Trophoblast cell (in vitro differentiated cells and primary cell): ENCODE data around the gene ZNF79.
"Not testable (repeated sequence)": the region's sequence is repeated elsewhere in the genome, so short reads cannot be mapped to it uniquely, and the experiment has no call there.

Source experiments
- DNase-seq, 2 donors: peaks; one replicate each; pipeline ENCODE4 v3.0.0-alpha.2; 2016
- H2AFZ ChIP-seq: 2 replicates; pipeline ENCODE4 v1.6.1; 2013; ENCODE audit warnings: low read length, moderate library complexity, mild to moderate bottlenecking; ENCODE audit not compliant: insufficient read depth, poor library complexity
- H2AK5ac ChIP-seq: 2 replicates; pipeline ENCODE4 v1.6.1; 2013; ENCODE audit warnings: mild to moderate bottlenecking, low read length
- H2BK120ac ChIP-seq: 2 replicates; pipeline ENCODE4 v1.6.1; 2013; ENCODE audit warnings: low read length, mild to moderate bottlenecking, moderate library complexity; ENCODE audit not compliant: insufficient read depth, poor library complexity
- H2BK12ac ChIP-seq: 2 replicates; pipeline ENCODE4 v1.6.1; 2013; ENCODE audit warnings: mild to moderate bottlenecking, low read length, moderate library complexity
- H2BK5ac ChIP-seq: 2 replicates; pipeline ENCODE4 v1.6.1; 2013; ENCODE audit warnings: low read length, low read depth, moderate library complexity, mild to moderate bottlenecking; ENCODE audit not compliant: poor library complexity
- H3K14ac ChIP-seq: 2 replicates; pipeline ENCODE4 v1.6.1; 2013; ENCODE audit warnings: mild to moderate bottlenecking, low read length
- H3K18ac ChIP-seq: 2 replicates; pipeline ENCODE4 v1.6.1; 2013; ENCODE audit warnings: mild to moderate bottlenecking, low read length
- H3K23ac ChIP-seq: 2 replicates; pipeline ENCODE4 v1.6.1; 2013; ENCODE audit warnings: low read length
- H3K27ac ChIP-seq: 2 replicates; pipeline ENCODE4 v1.5.1; 2013; ENCODE audit warnings: low read depth, mild to moderate bottlenecking, inconsistent platforms, low read length, moderate library complexity
- H3K27me3 ChIP-seq: 2 replicates; pipeline ENCODE4 v1.6.1; 2013; ENCODE audit warnings: inconsistent platforms, mild to moderate bottlenecking, low read length, moderate library complexity; ENCODE audit not compliant: insufficient read depth
- H3K36me3 ChIP-seq, 2 experiments: 1 replicate in 1 of 2; 2 replicates in 1 of 2; pipeline ENCODE4 v1.6.1; 2013; ENCODE audit warnings: low read length in 2 of 2, mild to moderate bottlenecking in 2 of 2, moderate library complexity in 1 of 2; ENCODE audit not compliant: insufficient read depth in 2 of 2, control insufficient read depth in 1 of 2
- H3K4ac ChIP-seq: 2 replicates; pipeline ENCODE4 v1.6.1; 2013; ENCODE audit warnings: low read depth, mild to moderate bottlenecking, low read length, moderate library complexity
- H3K4me1 ChIP-seq, 2 experiments: 1 replicate in 1 of 2; 2 replicates in 1 of 2; pipeline ENCODE4 v1.6.1; 2013; ENCODE audit warnings: low read length in 2 of 2, mild to moderate bottlenecking in 2 of 2, moderate library complexity in 1 of 2; ENCODE audit not compliant: insufficient read depth in 2 of 2, control insufficient read depth in 1 of 2
- H3K4me2 ChIP-seq: 2 replicates; pipeline ENCODE4 v1.6.1; 2013; ENCODE audit warnings: inconsistent platforms, mild to moderate bottlenecking, low read length, moderate library complexity
- H3K4me3 ChIP-seq: 2 replicates; pipeline ENCODE4 v1.5.1; 2013; ENCODE audit warnings: mild to moderate bottlenecking, low read depth, low read length, inconsistent platforms
- H3K79me1 ChIP-seq: one replicate; pipeline ENCODE4 v1.6.1; 2013; ENCODE audit warnings: low read length
- H3K79me2 ChIP-seq: 2 replicates; pipeline ENCODE4 v1.6.1; 2013; ENCODE audit warnings: low read length, mild to moderate bottlenecking; ENCODE audit not compliant: control insufficient read depth, insufficient read depth, poor library complexity
- H3K9ac ChIP-seq: 2 replicates; pipeline ENCODE4 v1.6.1; 2013; ENCODE audit warnings: mild to moderate bottlenecking, low read length
- H3K9me3 ChIP-seq: 2 replicates; pipeline ENCODE4 v1.6.1; 2013; ENCODE audit warnings: low read depth, mild to moderate bottlenecking, control low read depth, inconsistent platforms, low read length; ENCODE audit not compliant: insufficient read depth
- H4K12ac ChIP-seq: 2 replicates; pipeline ENCODE4 v1.6.1; 2013; ENCODE audit warnings: low read depth, mild to moderate bottlenecking, low read length, moderate library complexity
- H4K8ac ChIP-seq: 2 replicates; pipeline ENCODE4 v1.6.1; 2013; ENCODE audit warnings: low read depth, mild to moderate bottlenecking, low read length, moderate library complexity
- H4K91ac ChIP-seq: one replicate; pipeline ENCODE4 v1.6.1; 2013; ENCODE audit warnings: low read depth, mild to moderate bottlenecking, low read length, moderate library complexity
- WGBS: extraction: QIAGEN DNeasy Blood & Tissue Kit; methylation state at CpG from one replicate; pipeline ENCODE4 v1.1.7; 2013; ENCODE audit warnings: missing lambda C conversion rate; ENCODE audit not compliant: insufficient read length, insufficient coverage; ENCODE audit errors: extremely low coverage; 5-methylcytosine and 5-hydroxymethylcytosine counted together

ZNF79 gene

GRCh38 chr9:127463382-127463781 lies 39.2 kb downstream of the ZNF79 start:
- Histone ChIP-seq H3K27me3 (no peaks in the 10 kb centered on the region), H3K36me3 (peaks cover 32 to 46% of the 10 kb centered on the region in 2 experiments), H3K14ac (no peak overlapping the region), H3K79me1 (no peaks in the 10 kb centered on the region), H3K27ac (peak overlapping the region; percentile 3), H4K12ac (no peak overlapping the region), H3K4ac (peak overlapping the region; percentile 39), H2AFZ (no peak overlapping the region), H4K91ac (no peak overlapping the region), H2AK5ac (no peak overlapping the region), H3K9ac (no peak overlapping the region), H3K79me2 (no peaks in the 10 kb centered on the region), H2BK5ac (no peak overlapping the region), H3K18ac (no peak overlapping the region), H3K4me3 (no peak overlapping the region), H2BK12ac (no peak overlapping the region), H3K9me3 (no peaks in the 10 kb centered on the region), H3K4me2 (no peak overlapping the region), H2BK120ac (no peak overlapping the region), H3K4me1 (peaks cover 15 to 17% of the 10 kb centered on the region in 2 experiments), H3K23ac (no peak overlapping the region), H4K8ac (no peak overlapping the region)
- no peak for DNase-seq
- WGBS = no CpG with 5 or more reads among the region's 3 CpGs

GRCh38 chr9:127463911-127464310 lies 39.7 kb downstream of the ZNF79 start:
- Histone ChIP-seq H4K91ac (no peak overlapping the region), H3K18ac (no peak overlapping the region), H3K4me2 (no peak overlapping the region), H4K8ac (no peak overlapping the region), H3K9ac (no peak overlapping the region), H2BK120ac (no peak overlapping the region), H3K14ac (no peak overlapping the region), H3K27me3 (no peaks in the 10 kb centered on the region), H2AFZ (no peak overlapping the region), H4K12ac (no peak overlapping the region), H3K79me2 (no peaks in the 10 kb centered on the region), H3K23ac (no peak overlapping the region), H3K27ac (peak overlapping the region; percentile 24), H3K4ac (no peak overlapping the region), H2AK5ac (no peak overlapping the region), H2BK5ac (no peak overlapping the region), H3K9me3 (no peaks in the 10 kb centered on the region), H3K79me1 (no peaks in the 10 kb centered on the region), H3K4me1 (peaks cover 15 to 17% of the 10 kb centered on the region in 2 experiments), H3K36me3 (peaks cover 29 to 44% of the 10 kb centered on the region in 2 experiments), H3K4me3 (no peak overlapping the region), H2BK12ac (no peak overlapping the region)
- DNase-seq = no peak
- no CpG with 5 or more reads among the region's 7 CpGs for WGBS

- H2AFZ ChIP-seq, H3K27me3 ChIP-seq, DNase-seq, H4K12ac ChIP-seq, H2AK5ac ChIP-seq, H3K18ac ChIP-seq, H2BK5ac ChIP-seq, H3K27ac ChIP-seq, H2BK120ac ChIP-seq, H3K4ac ChIP-seq, H3K79me2 ChIP-seq, H3K9me3 ChIP-seq, H3K14ac ChIP-seq, H3K4me3 ChIP-seq, H3K9ac ChIP-seq, H2BK12ac ChIP-seq, H3K4me2 ChIP-seq, H3K79me1 ChIP-seq, H4K91ac ChIP-seq, H3K23ac ChIP-seq, H4K8ac ChIP-seq: not testable (repeated sequence)
- Histone ChIP-seq H3K36me3 (peaks cover 11 to 31% of the 10 kb centered on the region in 2 experiments), H3K4me1 (peaks cover 15 to 17% of the 10 kb centered on the region in 2 experiments)
- no CpG with 5 or more reads among the region's 5 CpGs for WGBS
Measured at GRCh38 chr9:127466407-127466917, 42.3 kb downstream of the ZNF79 start.

GRCh38 chr9:127467621-127468020 lies 43.4 kb downstream of the ZNF79 start:
- H2BK5ac ChIP-seq = no peak overlapping the region
- H3K4me1 ChIP-seq = peaks cover 15 to 16% of the 10 kb centered on the region in 2 experiments
- H3K4me3 ChIP-seq = no peak overlapping the region
- H3K18ac ChIP-seq = no peak overlapping the region
- H3K79me1 ChIP-seq = no peaks in the 10 kb centered on the region
- no peak overlapping the region for H3K27ac ChIP-seq
- no peak for DNase-seq
- H4K8ac ChIP-seq = no peak overlapping the region
- H3K36me3 ChIP-seq = peaks cover 3 to 20% of the 10 kb centered on the region in 2 experiments
- H3K4me2 ChIP-seq = no peak overlapping the region
- no peak overlapping the region for H3K9ac ChIP-seq
- no peak overlapping the region for H2AK5ac ChIP-seq
- H3K79me2 ChIP-seq = no peaks in the 10 kb centered on the region
- H3K14ac ChIP-seq = no peak overlapping the region
- H2BK120ac ChIP-seq = no peak overlapping the region
- H3K27me3 ChIP-seq = no peaks in the 10 kb centered on the region
- H3K23ac ChIP-seq = no peak overlapping the region
- H3K9me3 ChIP-seq = no peaks in the 10 kb centered on the region
- no CpG with 5 or more reads among the region's 14 CpGs for WGBS
- H3K4ac ChIP-seq = no peak overlapping the region
- no peak overlapping the region for H4K12ac ChIP-seq
- H4K91ac ChIP-seq = no peak overlapping the region
- no peak overlapping the region for H2AFZ ChIP-seq
- H2BK12ac ChIP-seq = no peak overlapping the region
